Neural cell (in vitro differentiated cells): ENCODE measurements around the gene IQSEC1. TPM values are rescaled to one million over a fixed set of nuclear protein-coding genes. Genes with fewer than 3 reads are reported as not detected.

Experiments used
- H2AFZ ChIP-seq: fragments of 200-600, 300-800 bp; sonication (generic), shearing (Covaris generic); 2 replicates; pipeline ENCODE4 v1.6.0; 2014; ENCODE audit warnings: low read depth, mild to moderate bottlenecking, antibody characterized with exemption, low read length, moderate library complexity
- H3F3A ChIP-seq: fragments of 200-600 bp; shearing (Covaris generic); 2 replicates; pipeline ENCODE4 v1.6.1; 2016; ENCODE audit warnings: mild to moderate bottlenecking, moderate library complexity, mixed read lengths, antibody characterized with exemption, low read length; ENCODE audit not compliant: insufficient read depth, poor library complexity, severe bottlenecking
- H3K27ac ChIP-seq: fragments of 200-600, 300-800 bp; sonication (generic), shearing (Covaris generic); 2 replicates; pipeline ENCODE4 v1.5.1; 2014; ENCODE audit warnings: mild to moderate bottlenecking, low read length, moderate library complexity
- H3K27me3 ChIP-seq: fragments of 300-800, 200-600 bp; sonication (generic), shearing (Covaris generic); 2 replicates; pipeline ENCODE4 v1.6.0; 2014; ENCODE audit warnings: mild to moderate bottlenecking, low read depth, low read length, moderate library complexity; ENCODE audit not compliant: insufficient read depth
- H3K36me3 ChIP-seq: fragments of 300-800, 200-600 bp; sonication (generic), shearing (Covaris generic); 2 replicates; pipeline ENCODE4 v1.5.1; 2014; ENCODE audit warnings: mild to moderate bottlenecking, antibody characterized with exemption, low read length, moderate library complexity; ENCODE audit not compliant: insufficient read depth
- H3K4me2 ChIP-seq: fragments of 300-800, 200-600 bp; sonication (generic), shearing (Covaris generic); 2 replicates; pipeline ENCODE4 v1.6.0; 2014; ENCODE audit warnings: mild to moderate bottlenecking, low read length
- H3K4me3 ChIP-seq: fragments of 300-800, 200-600 bp; sonication (generic), shearing (Covaris generic); 2 replicates; pipeline ENCODE4 v1.5.1; 2014; ENCODE audit warnings: mild to moderate bottlenecking, low read length, moderate library complexity
- H3K79me2 ChIP-seq: fragments of 200-600 bp; shearing (Covaris generic); replicated peaks from 2 replicates; pipeline ENCODE4 v1.6.0; 2014; ENCODE audit warnings: mild to moderate bottlenecking, low read length, moderate library complexity; ENCODE audit not compliant: insufficient read depth
- H3K9ac ChIP-seq: fragments of 300-800, 200-600 bp; sonication (generic), shearing (Covaris generic); 2 replicates; pipeline ENCODE4 v1.6.1; 2016; ENCODE audit warnings: mild to moderate bottlenecking, low read length, mixed read lengths
- H3K9me2 ChIP-seq: fragments of 200-600 bp; shearing (Covaris generic); 2 replicates; pipeline ENCODE4 v1.6.1; 2016; ENCODE audit warnings: mild to moderate bottlenecking, low read length, mixed read lengths; ENCODE audit not compliant: insufficient read depth
- H3K9me3 ChIP-seq: fragments of 200-600, 300-800 bp; sonication (generic), shearing (Covaris generic); 2 replicates; pipeline ENCODE4 v1.6.1; 2016; ENCODE audit warnings: mild to moderate bottlenecking, mixed run types, low read length, moderate library complexity, mixed read lengths
- H4K20me1 ChIP-seq: fragments of 200-600 bp; shearing (Covaris generic); 2 replicates; pipeline ENCODE4 v1.6.1; 2016; ENCODE audit warnings: mild to moderate bottlenecking, mixed run types; ENCODE audit not compliant: insufficient read depth
- EP300 ChIP-seq: fragments of 450-650 bp; conservative IDR thresholded peaks from 2 replicates; pipeline ENCODE4 v1.6.1; 2014; ENCODE audit warnings: antibody characterized with exemption, mild to moderate bottlenecking, moderate library complexity; ENCODE audit not compliant: poor library complexity, severe bottlenecking
- EZH2 ChIP-seq: fragments of 200-600, 300-800 bp; shearing (Covaris generic), sonication (generic); IDR thresholded peaks from 2 replicates; pipeline ENCODE4 v1.6.1; 2014; ENCODE audit warnings: antibody characterized with exemption, low read length, borderline replicate concordance, mild to moderate bottlenecking; ENCODE audit not compliant: insufficient read depth, poor library complexity, severe bottlenecking
- MXI1 ChIP-seq: fragments of 450-650 bp; conservative IDR thresholded peaks from 2 replicates; pipeline ENCODE4 v1.6.1; 2014; ENCODE audit warnings: antibody characterized with exemption, mild to moderate bottlenecking; ENCODE audit not compliant: poor library complexity, severe bottlenecking
- POLR2AphosphoS5 ChIP-seq: IDR thresholded peaks from 2 replicates; pipeline ENCODE4 v1.6.1; 2012
- RAD21 ChIP-seq: fragments of 450-650 bp; conservative IDR thresholded peaks from 2 replicates; pipeline ENCODE4 v1.6.1; 2014; ENCODE audit warnings: antibody characterized with exemption, mild to moderate bottlenecking, moderate library complexity
- SMC3 ChIP-seq: fragments of 450-650 bp; conservative IDR thresholded peaks from 2 replicates; pipeline ENCODE4 v1.6.1; 2014; ENCODE audit warnings: antibody characterized with exemption, mild to moderate bottlenecking, moderate library complexity; ENCODE audit not compliant: poor library complexity
- TAF1 ChIP-seq: IDR thresholded peaks from 2 replicates; pipeline ENCODE4 v1.6.1; 2012; ENCODE audit warnings: low read depth
- polyA plus RNA-seq: library from polyadenylated mRNA; depleted of rRNA; stranded (reverse); fragments of >200 nt; gene quantifications from 2 replicates; pipeline ENCODE4 v1.2.3, GENCODE V29; 2014
- TF ChIP-seq, protein P1 (sequence below): IDR thresholded peaks from 2 replicates; pipeline ENCODE4 v1.6.1; 2012; ENCODE audit warnings: borderline replicate concordance
- TF ChIP-seq, protein P2 (sequence below): fragments of 450-650 bp; IDR thresholded peaks from 2 replicates; pipeline ENCODE4 v1.5.1; 2014; ENCODE audit warnings: antibody characterized with exemption, mild to moderate bottlenecking, moderate library complexity; ENCODE audit not compliant: poor library complexity, severe bottlenecking

Gene IQSEC1
- polyA plus RNA-seq, 1 donor from 2014 or later, result 6.0 TPM

DNA sequence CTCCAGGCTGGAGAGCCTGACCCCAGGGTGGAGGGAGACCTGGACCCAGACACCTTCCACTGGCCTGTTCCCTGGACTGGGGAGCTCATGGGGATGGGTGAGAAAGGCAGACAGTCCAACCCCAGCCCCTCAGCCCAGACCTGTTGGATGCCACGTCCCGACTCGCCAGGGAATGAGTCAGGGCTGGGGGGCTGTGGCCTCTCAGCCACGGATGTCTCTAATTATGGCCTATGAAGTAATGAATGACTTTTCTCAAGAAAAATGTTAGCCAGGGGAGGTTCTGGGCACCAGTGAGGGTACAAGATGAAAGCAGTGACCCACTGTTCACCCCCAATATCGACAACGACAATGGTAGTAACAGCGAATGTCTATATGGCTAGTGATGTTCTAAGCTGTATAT lies 124.9 kb downstream of the IQSEC1 start:
- Histone ChIP-seq H3K79me2 (no peaks in the 10 kb centered on the region), H4K20me1 (no peaks in the 10 kb centered on the region), H3K36me3 (no peaks in the 10 kb centered on the region), H3K9ac (no peak overlapping the region), H3F3A (no peaks in the 10 kb centered on the region), H3K9me3 (no peaks in the 10 kb centered on the region), H3K4me3 (no peak overlapping the region), H3K9me2 (no peaks in the 10 kb centered on the region), H3K27me3 (no peaks in the 10 kb centered on the region), H3K27ac (no peak overlapping the region), H2AFZ (no peak overlapping the region), H3K4me2 (no peak overlapping the region)
- TF ChIP-seq EP300 (no peak), RAD21 (no peak)

DNA sequence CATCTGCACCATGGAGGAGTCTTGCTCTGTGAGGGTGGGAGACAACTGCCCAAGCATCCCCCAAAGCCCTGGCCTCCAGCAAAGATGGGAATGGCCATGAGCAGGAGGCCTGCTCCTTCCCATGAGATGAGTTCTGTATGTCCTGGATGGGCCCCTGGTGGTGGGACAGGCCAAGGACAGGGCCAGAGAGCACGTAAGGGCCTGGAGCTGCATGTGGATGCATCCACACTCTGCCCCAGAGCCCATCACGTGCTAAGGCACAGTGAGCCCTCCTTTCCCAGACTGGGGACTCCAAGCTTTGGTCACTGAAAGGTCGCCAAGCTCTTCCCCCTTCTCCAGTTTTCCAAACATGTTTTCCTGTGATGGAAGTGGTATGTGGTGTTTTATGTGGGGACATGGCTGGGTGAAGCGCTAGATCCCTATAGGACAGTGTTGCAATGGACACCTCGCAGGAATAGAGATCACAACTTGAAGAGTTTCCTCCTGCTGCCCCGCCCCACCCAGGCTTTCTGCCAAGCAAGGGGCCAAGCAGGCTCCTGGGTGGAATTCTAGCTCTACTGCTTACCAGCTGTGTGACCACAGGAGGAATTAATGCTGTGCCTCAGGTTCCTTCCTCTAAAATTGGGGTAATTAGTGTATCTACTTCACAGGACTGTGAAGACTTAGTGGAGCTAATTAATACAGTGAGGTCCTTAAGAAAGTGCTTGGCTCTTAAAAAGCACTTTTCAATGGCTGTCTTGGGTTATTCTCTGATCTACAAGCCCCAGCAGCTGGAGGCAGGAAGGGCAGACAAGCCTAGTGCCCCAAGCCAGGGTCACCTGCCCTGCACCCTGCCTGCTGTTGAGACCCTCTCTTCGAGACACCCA lies 125.5 kb downstream of the IQSEC1 start:
- H3K9me3 ChIP-seq, result no peaks in the 10 kb centered on the region
- no peak overlapping the region for H3K9ac ChIP-seq
- no peak overlapping the region for H3K4me2 ChIP-seq
- no peaks in the 10 kb centered on the region for H3K36me3 ChIP-seq
- H3K27ac ChIP-seq, result no peak overlapping the region
- no peaks in the 10 kb centered on the region for H4K20me1 ChIP-seq
- H2AFZ ChIP-seq, result no peak overlapping the region
- no peak for TF ChIP-seq MXI1
- TF ChIP-seq SMC3, result no peak
- TF ChIP-seq EZH2, result no peak
- TF ChIP-seq EP300, result no peak
- TF ChIP-seq, protein P1, sequence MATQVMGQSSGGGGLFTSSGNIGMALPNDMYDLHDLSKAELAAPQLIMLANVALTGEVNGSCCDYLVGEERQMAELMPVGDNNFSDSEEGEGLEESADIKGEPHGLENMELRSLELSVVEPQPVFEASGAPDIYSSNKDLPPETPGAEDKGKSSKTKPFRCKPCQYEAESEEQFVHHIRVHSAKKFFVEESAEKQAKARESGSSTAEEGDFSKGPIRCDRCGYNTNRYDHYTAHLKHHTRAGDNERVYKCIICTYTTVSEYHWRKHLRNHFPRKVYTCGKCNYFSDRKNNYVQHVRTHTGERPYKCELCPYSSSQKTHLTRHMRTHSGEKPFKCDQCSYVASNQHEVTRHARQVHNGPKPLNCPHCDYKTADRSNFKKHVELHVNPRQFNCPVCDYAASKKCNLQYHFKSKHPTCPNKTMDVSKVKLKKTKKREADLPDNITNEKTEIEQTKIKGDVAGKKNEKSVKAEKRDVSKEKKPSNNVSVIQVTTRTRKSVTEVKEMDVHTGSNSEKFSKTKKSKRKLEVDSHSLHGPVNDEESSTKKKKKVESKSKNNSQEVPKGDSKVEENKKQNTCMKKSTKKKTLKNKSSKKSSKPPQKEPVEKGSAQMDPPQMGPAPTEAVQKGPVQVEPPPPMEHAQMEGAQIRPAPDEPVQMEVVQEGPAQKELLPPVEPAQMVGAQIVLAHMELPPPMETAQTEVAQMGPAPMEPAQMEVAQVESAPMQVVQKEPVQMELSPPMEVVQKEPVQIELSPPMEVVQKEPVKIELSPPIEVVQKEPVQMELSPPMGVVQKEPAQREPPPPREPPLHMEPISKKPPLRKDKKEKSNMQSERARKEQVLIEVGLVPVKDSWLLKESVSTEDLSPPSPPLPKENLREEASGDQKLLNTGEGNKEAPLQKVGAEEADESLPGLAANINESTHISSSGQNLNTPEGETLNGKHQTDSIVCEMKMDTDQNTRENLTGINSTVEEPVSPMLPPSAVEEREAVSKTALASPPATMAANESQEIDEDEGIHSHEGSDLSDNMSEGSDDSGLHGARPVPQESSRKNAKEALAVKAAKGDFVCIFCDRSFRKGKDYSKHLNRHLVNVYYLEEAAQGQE, result no peak
- no peak for TF ChIP-seq TAF1
- no peak for TF ChIP-seq POLR2AphosphoS5
- TF ChIP-seq RAD21, result no peak
- TF ChIP-seq, protein P2, sequence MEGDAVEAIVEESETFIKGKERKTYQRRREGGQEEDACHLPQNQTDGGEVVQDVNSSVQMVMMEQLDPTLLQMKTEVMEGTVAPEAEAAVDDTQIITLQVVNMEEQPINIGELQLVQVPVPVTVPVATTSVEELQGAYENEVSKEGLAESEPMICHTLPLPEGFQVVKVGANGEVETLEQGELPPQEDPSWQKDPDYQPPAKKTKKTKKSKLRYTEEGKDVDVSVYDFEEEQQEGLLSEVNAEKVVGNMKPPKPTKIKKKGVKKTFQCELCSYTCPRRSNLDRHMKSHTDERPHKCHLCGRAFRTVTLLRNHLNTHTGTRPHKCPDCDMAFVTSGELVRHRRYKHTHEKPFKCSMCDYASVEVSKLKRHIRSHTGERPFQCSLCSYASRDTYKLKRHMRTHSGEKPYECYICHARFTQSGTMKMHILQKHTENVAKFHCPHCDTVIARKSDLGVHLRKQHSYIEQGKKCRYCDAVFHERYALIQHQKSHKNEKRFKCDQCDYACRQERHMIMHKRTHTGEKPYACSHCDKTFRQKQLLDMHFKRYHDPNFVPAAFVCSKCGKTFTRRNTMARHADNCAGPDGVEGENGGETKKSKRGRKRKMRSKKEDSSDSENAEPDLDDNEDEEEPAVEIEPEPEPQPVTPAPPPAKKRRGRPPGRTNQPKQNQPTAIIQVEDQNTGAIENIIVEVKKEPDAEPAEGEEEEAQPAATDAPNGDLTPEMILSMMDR, result no peak
- H3K79me2 ChIP-seq, result no peaks in the 10 kb centered on the region
- no peaks in the 10 kb centered on the region for H3F3A ChIP-seq
- H3K27me3 ChIP-seq, result no peaks in the 10 kb centered on the region
- no peaks in the 10 kb centered on the region for H3K9me2 ChIP-seq
- no peak overlapping the region for H3K4me3 ChIP-seq
